Panc1 (cell line): ENCODE results near the gene SMTN.
"Not testable (repeated sequence)": the region's sequence is repeated elsewhere in the genome, so short reads cannot be mapped to it uniquely, and the experiment has no call there.

Experiments
- CTCF ChIP-seq: fragments of 450-650 bp; IDR thresholded peaks from 2 replicates; pipeline ENCODE4 v1.5.1; 2017; ENCODE audit warnings: mild to moderate bottlenecking
- POLR2AphosphoS5 ChIP-seq: IDR thresholded peaks from 2 replicates; pipeline ENCODE4 v1.6.1; 2012; ENCODE audit warnings: mild to moderate bottlenecking, low read depth, low read length, moderate library complexity
- REST ChIP-seq, 2 experiments: IDR thresholded peaks; 2 replicates each; pipeline ENCODE4 v1.6.1; 2011 to 2012; ENCODE audit warnings: low read depth in 2 of 2, control low read depth in 1 of 2, low read length in 1 of 2, mild to moderate bottlenecking in 1 of 2, moderate library complexity in 1 of 2; ENCODE audit not compliant: insufficient read depth in 1 of 2
- SIN3A ChIP-seq: IDR thresholded peaks from 2 replicates; pipeline ENCODE4 v1.6.1; 2012; ENCODE audit warnings: low read depth, mild to moderate bottlenecking, low read length, moderate library complexity, borderline replicate concordance; ENCODE audit not compliant: insufficient read depth

GRCh38 chr22:31097539-31097938 lies 16.4 kb downstream of the SMTN start:
- TF ChIP-seq CTCF; SIN3A; POLR2AphosphoS5; REST (IDR thresholded peaks at IDR 0.05; ENCODE audit: insufficient read depth in 1 of 2, low read depth in 2 of 2, low read length in 1 of 2): not testable (repeated sequence)
